H1 (cell line): ENCODE measurements around the gene IL36B.

Source experiments
- ATF3 ChIP-seq: IDR thresholded peaks from 2 replicates; pipeline ENCODE4 v1.6.1; 2011; ENCODE audit warnings: low read depth, mild to moderate bottlenecking, low read length; ENCODE audit not compliant: insufficient read depth
- BCL11A ChIP-seq, 2 experiments: IDR thresholded peaks; one replicate each; pipeline ENCODE4 v1.6.1; 2011; ENCODE audit warnings: low read depth in 2 of 2, low read length in 2 of 2, mild to moderate bottlenecking in 2 of 2
- CEBPB ChIP-seq: IDR thresholded peaks from 2 replicates; pipeline ENCODE4 v1.6.1; 2012; ENCODE audit warnings: low read depth, low read length
- EZH2 ChIP-seq: fragments of 200-600 bp; sonication (generic); IDR thresholded peaks from 2 replicates; pipeline ENCODE4 v1.7.1; 2012; ENCODE audit warnings: low read depth, mild to moderate bottlenecking, moderate library complexity, low read length, inconsistent platforms; ENCODE audit not compliant: severe bottlenecking
- HDAC2 ChIP-seq, 2 experiments: fragments of 300-600 bp in 1 of 2; sonication (generic) in 1 of 2; IDR thresholded peaks; 2 replicates each; pipeline ENCODE4 v1.6.1; 2011 to 2012; ENCODE audit warnings: low read depth in 2 of 2, low read length in 2 of 2, mild to moderate bottlenecking in 2 of 2, moderate library complexity in 2 of 2, borderline replicate concordance in 1 of 2, inconsistent platforms in 1 of 2
- NRF1 ChIP-seq: IDR thresholded peaks from 2 replicates; pipeline ENCODE4 v1.6.1; 2011; ENCODE audit warnings: mild to moderate bottlenecking, low read depth, low read length, improper control_type of control experiment
- POLR2A ChIP-seq, 2 experiments: IDR thresholded peaks; 1 replicate in 1 of 2; 2 replicates in 1 of 2; pipeline ENCODE4 v1.6.1; 2011; ENCODE audit warnings: low read depth in 2 of 2, low read length in 2 of 2, mild to moderate bottlenecking in 2 of 2; ENCODE audit errors: control extremely low read depth in 1 of 2
- RBBP5 ChIP-seq: IDR thresholded peaks from 2 replicates; pipeline ENCODE4 v1.7.1; 2012; ENCODE audit warnings: low read depth, mild to moderate bottlenecking, inconsistent platforms, low read length, moderate library complexity, borderline replicate concordance
- SAP30 ChIP-seq: fragments of 300-600 bp; sonication (generic); IDR thresholded peaks from 2 replicates; pipeline ENCODE4 v1.7.1; 2012; ENCODE audit warnings: low read length, moderate library complexity, mild to moderate bottlenecking, inconsistent platforms; ENCODE audit not compliant: insufficient read depth, insufficient replicate concordance
- SIN3A ChIP-seq, 2 experiments: IDR thresholded peaks in 1 of 2; conservative IDR thresholded peaks in 1 of 2; 2 replicates each; pipeline ENCODE4 v1.6.1; 2011 to 2012; ENCODE audit warnings: low read length in 2 of 2, improper control_type of control experiment in 1 of 2, low read depth in 1 of 2, mild to moderate bottlenecking in 1 of 2
- SRF ChIP-seq: IDR thresholded peaks from 2 replicates; pipeline ENCODE4 v1.6.1; 2011; ENCODE audit warnings: mild to moderate bottlenecking, low read depth, low read length, moderate library complexity
- TAF1 ChIP-seq: IDR thresholded peaks from 2 replicates; pipeline ENCODE4 v1.6.1; 2011; ENCODE audit warnings: mild to moderate bottlenecking, low read depth, low read length
- TBP ChIP-seq: IDR thresholded peaks from 2 replicates; pipeline ENCODE4 v1.6.1; 2011; ENCODE audit warnings: low read depth, low read length, improper control_type of control experiment
- TF ChIP-seq, protein P1 (sequence below), 3 experiments: IDR thresholded peaks; 1 replicate in 2 of 3; 2 replicates in 1 of 3; pipeline versions ENCODE4 v1.5.1 to v1.6.1; 2011; ENCODE audit warnings: low read length in 3 of 3, mild to moderate bottlenecking in 3 of 3, inconsistent platforms in 2 of 3, low read depth in 1 of 3, moderate library complexity in 1 of 3; ENCODE audit not compliant: insufficient read depth in 1 of 3; ENCODE audit errors: control extremely low read depth in 1 of 3

GRCh38 chr2:113084249-113085000 is 31.8 kb upstream of the IL36B start:
- TF ChIP-seq TBP (no peak), SAP30 (no peak), ATF3 (no peak), SIN3A (conservative IDR thresholded peaks at IDR 0.05 in 1 of 2, IDR thresholded peaks at IDR 0.05 in 1 of 2; ENCODE audit: low read depth in 1 of 2, low read length in 2 of 2) (no peak), EZH2 (no peak), TAF1 (no peak), BCL11A (IDR thresholded peaks at IDR 0.05; ENCODE audit: low read depth in 2 of 2, low read length in 2 of 2) (no peak), NRF1 (no peak), HDAC2 (IDR thresholded peaks at IDR 0.05; ENCODE audit: borderline replicate concordance in 1 of 2, low read depth in 2 of 2, low read length in 2 of 2) (no peak), RBBP5 (no peak), POLR2A (IDR thresholded peaks at IDR 0.05; ENCODE audit: control extremely low read depth in 1 of 2, low read depth in 2 of 2, low read length in 2 of 2) (no peak), SRF (no peak), CEBPB (no peak)
- TF ChIP-seq, protein P1, sequence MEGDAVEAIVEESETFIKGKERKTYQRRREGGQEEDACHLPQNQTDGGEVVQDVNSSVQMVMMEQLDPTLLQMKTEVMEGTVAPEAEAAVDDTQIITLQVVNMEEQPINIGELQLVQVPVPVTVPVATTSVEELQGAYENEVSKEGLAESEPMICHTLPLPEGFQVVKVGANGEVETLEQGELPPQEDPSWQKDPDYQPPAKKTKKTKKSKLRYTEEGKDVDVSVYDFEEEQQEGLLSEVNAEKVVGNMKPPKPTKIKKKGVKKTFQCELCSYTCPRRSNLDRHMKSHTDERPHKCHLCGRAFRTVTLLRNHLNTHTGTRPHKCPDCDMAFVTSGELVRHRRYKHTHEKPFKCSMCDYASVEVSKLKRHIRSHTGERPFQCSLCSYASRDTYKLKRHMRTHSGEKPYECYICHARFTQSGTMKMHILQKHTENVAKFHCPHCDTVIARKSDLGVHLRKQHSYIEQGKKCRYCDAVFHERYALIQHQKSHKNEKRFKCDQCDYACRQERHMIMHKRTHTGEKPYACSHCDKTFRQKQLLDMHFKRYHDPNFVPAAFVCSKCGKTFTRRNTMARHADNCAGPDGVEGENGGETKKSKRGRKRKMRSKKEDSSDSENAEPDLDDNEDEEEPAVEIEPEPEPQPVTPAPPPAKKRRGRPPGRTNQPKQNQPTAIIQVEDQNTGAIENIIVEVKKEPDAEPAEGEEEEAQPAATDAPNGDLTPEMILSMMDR (IDR thresholded peaks at IDR 0.05; ENCODE audit: control extremely low read depth in 1 of 3, insufficient read depth in 1 of 3, low read depth in 1 of 3, low read length in 3 of 3), result peak in 1 of 3 experiments; percentile 27; a peak in 2 of 4 replicates
